SK-N-SH (cell line): ENCODE results near the gene GRIP1. TPM values are rescaled to one million over a fixed set of nuclear protein-coding genes. Genes with fewer than 3 reads are reported as not detected.

ENCODE experiments used
- CTCF ChIA-PET: fragments of 300-600, 350-600 bp; formaldehyde crosslinking; extraction: SDS; loops from one replicate; lab custom pipeline; 2021; lab: Yijun Ruan, JAX
- POLR2A ChIA-PET: fragments of 350-600 bp; sonication (Branson Sonifier 250); formaldehyde crosslinking; extraction: SDS; loops from one replicate; lab custom pipeline; 2020; ENCODE audit warnings: antibody characterized with exemption, inconsistent platforms; lab: Yijun Ruan, JAX
- DNase-seq: peaks from one replicate; pipeline ENCODE4 v3.0.0; 2012
- H2AFZ ChIP-seq: fragments of 200-600 bp; sonication (generic); 2 replicates; pipeline ENCODE4 v1.8.1; 2016; ENCODE audit warnings: antibody characterized with exemption, mild to moderate bottlenecking, low read depth
- H3F3A ChIP-seq: fragments of 200-600 bp; sonication (generic); replicated peaks from 2 replicates; pipeline ENCODE3; 2016; ENCODE audit warnings: antibody characterized with exemption, mild to moderate bottlenecking; ENCODE audit not compliant: insufficient read depth
- H3K27ac ChIP-seq, 2 experiments: fragments of 200-500 bp in 1 of 2; fragments of 200-600 bp in 1 of 2; sonication (Bioruptor generic) in 1 of 2; sonication (generic), shearing (Covaris generic) in 1 of 2; 2 replicates each; pipeline versions ENCODE4 v1.5.1 to v1.6.1; 2014 to 2016; ENCODE audit warnings: low read depth in 2 of 2, inconsistent platforms in 1 of 2, low read length in 1 of 2, mild to moderate bottlenecking in 1 of 2, mixed read lengths in 1 of 2
- H3K27me3 ChIP-seq: fragments of 200-600 bp; sonication (generic), shearing (Covaris generic); 2 replicates; pipeline ENCODE4 v1.6.1; 2016; ENCODE audit warnings: mixed run types; ENCODE audit not compliant: insufficient read depth
- H3K36me3 ChIP-seq, 2 experiments: fragments of 200-500 bp in 1 of 2; fragments of 200-600 bp in 1 of 2; sonication (Bioruptor generic) in 1 of 2; sonication (generic) in 1 of 2; replicated peaks in 1 of 2; 2 replicates each; pipeline versions ENCODE3 to v1.5.1; 2014 to 2016; ENCODE audit warnings: low read length in 1 of 2, mild to moderate bottlenecking in 1 of 2; ENCODE audit not compliant: insufficient read depth in 2 of 2, control insufficient read depth in 1 of 2
- H3K4me1 ChIP-seq, 2 experiments: fragments of 200-500 bp in 1 of 2; fragments of 200-600 bp in 1 of 2; sonication (Bioruptor generic) in 1 of 2; sonication (generic), shearing (Covaris generic) in 1 of 2; 2 replicates each; pipeline versions ENCODE4 v1.5.1 to v1.6.1; 2014 to 2016; ENCODE audit warnings: low read depth in 1 of 2, low read length in 1 of 2, mixed run types in 1 of 2; ENCODE audit not compliant: insufficient read depth in 2 of 2, control insufficient read depth in 1 of 2
- H3K4me2 ChIP-seq: fragments of 200-600 bp; sonication (generic), shearing (Covaris generic); 2 replicates; pipeline ENCODE4 v1.6.1; 2017; ENCODE audit warnings: mixed run types
- H3K4me3 ChIP-seq, 2 experiments: fragments of 200-500 bp in 1 of 2; fragments of 200-600 bp in 1 of 2; sonication (Bioruptor generic) in 1 of 2; sonication (generic), shearing (Covaris generic) in 1 of 2; 2 replicates each; pipeline versions ENCODE4 v1.5.1 to v1.8.1; 2014 to 2016; ENCODE audit warnings: low read depth in 2 of 2, inconsistent platforms in 1 of 2, low read length in 1 of 2, mild to moderate bottlenecking in 1 of 2, mixed read lengths in 1 of 2, moderate library complexity in 1 of 2
- H3K79me2 ChIP-seq: fragments of 200-600 bp; sonication (generic); 2 replicates; pipeline ENCODE4 v1.8.1; 2017; ENCODE audit warnings: mild to moderate bottlenecking; ENCODE audit not compliant: insufficient read depth
- H3K9ac ChIP-seq: fragments of 200-600 bp; sonication (generic); 2 replicates; pipeline ENCODE4 v1.6.1; 2017; ENCODE audit warnings: mixed run types
- H3K9me2 ChIP-seq: fragments of 200-600 bp; sonication (generic); 2 replicates; pipeline ENCODE4 v1.6.1; 2017; ENCODE audit warnings: mixed run types
- H3K9me3 ChIP-seq: fragments of 200-600 bp; sonication (generic); 2 replicates; pipeline ENCODE4 v1.6.1; 2017; ENCODE audit warnings: mixed run types, mild to moderate bottlenecking, moderate library complexity
- H4K20me1 ChIP-seq: fragments of 200-600 bp; sonication (generic); 2 replicates; pipeline ENCODE4 v1.6.1; 2017; ENCODE audit warnings: mild to moderate bottlenecking, mixed run types; ENCODE audit not compliant: insufficient read depth
- ELF1 ChIP-seq: IDR thresholded peaks from 2 replicates; pipeline ENCODE4 v1.4.0; 2012
- EP300 ChIP-seq, 2 experiments: IDR thresholded peaks; 2 replicates each; pipeline versions ENCODE4 v1.4.0 to v1.6.1; 2012; ENCODE audit warnings: borderline replicate concordance in 1 of 2, low read depth in 1 of 2, low read length in 1 of 2
- FOSL2 ChIP-seq: IDR thresholded peaks from 2 replicates; pipeline ENCODE4 v1.4.0; 2012; ENCODE audit warnings: low read depth, mild to moderate bottlenecking, moderate library complexity, borderline replicate concordance
- GABPA ChIP-seq: IDR thresholded peaks from 2 replicates; pipeline ENCODE4 v1.4.0; 2012; ENCODE audit warnings: low read depth, mild to moderate bottlenecking
- JUND ChIP-seq: IDR thresholded peaks from 2 replicates; pipeline ENCODE4 v1.4.0; 2012
- MAX ChIP-seq: IDR thresholded peaks from 2 replicates; pipeline ENCODE4 v1.4.0; 2012; ENCODE audit warnings: low read depth
- MXI1 ChIP-seq: IDR thresholded peaks from 2 replicates; pipeline ENCODE4 v1.6.1; 2012; ENCODE audit warnings: mild to moderate bottlenecking, low read depth, low read length, improper control_type of control experiment
- NFIC ChIP-seq: IDR thresholded peaks from 2 replicates; pipeline ENCODE4 v1.4.0; 2012; ENCODE audit warnings: borderline replicate concordance
- NRF1 ChIP-seq: IDR thresholded peaks from 2 replicates; pipeline ENCODE4 v1.6.1; 2012; ENCODE audit warnings: low read depth, mild to moderate bottlenecking, low read length
- RAD21 ChIP-seq: IDR thresholded peaks from 2 replicates; pipeline ENCODE4 v1.6.1; 2012; ENCODE audit warnings: mild to moderate bottlenecking, low read length
- RCOR1 ChIP-seq: fragments of 150-350 bp; IDR thresholded peaks from 2 replicates; pipeline ENCODE4 v1.6.1; 2017; ENCODE audit warnings: antibody characterized with exemption, low read length
- RFX5 ChIP-seq: IDR thresholded peaks from 2 replicates; pipeline ENCODE4 v1.6.1; 2012; ENCODE audit warnings: mild to moderate bottlenecking, improper control_type of control experiment, low read length
- RXRA ChIP-seq: IDR thresholded peaks from 2 replicates; pipeline ENCODE4 v1.4.0; 2012; ENCODE audit warnings: low read depth, mild to moderate bottlenecking, borderline replicate concordance
- SIN3A ChIP-seq: IDR thresholded peaks from 2 replicates; pipeline ENCODE4 v1.6.1; 2012; ENCODE audit warnings: low read depth, mild to moderate bottlenecking, low read length, moderate library complexity, borderline replicate concordance
- SMC3 ChIP-seq: IDR thresholded peaks from 2 replicates; pipeline ENCODE4 v1.6.1; 2012; ENCODE audit warnings: low read depth, low read length, improper control_type of control experiment
- TCF12 ChIP-seq: IDR thresholded peaks from 2 replicates; pipeline ENCODE4 v1.4.0; 2012
- TEAD4 ChIP-seq: IDR thresholded peaks from 2 replicates; pipeline ENCODE4 v1.4.0; 2012; ENCODE audit warnings: mild to moderate bottlenecking, borderline replicate concordance; ENCODE audit not compliant: insufficient read depth
- WGBS: methylation state at CpG from one replicate; pipeline ENCODE4 v1.1.6; 2017; ENCODE audit warnings: low lambda C conversion rate; 5-methylcytosine and 5-hydroxymethylcytosine counted together
- polyA plus RNA-seq, 3 experiments: library from polyadenylated mRNA; depleted of rRNA; stranded (reverse); fragments of >200 nt; gene quantifications; 2 replicates each; pipeline ENCODE4 v1.2.3, GENCODE V29; 2012
- TF ChIP-seq, protein P1 (sequence below): fragments of 150-350 bp; IDR thresholded peaks from 2 replicates; pipeline ENCODE4 v1.6.1; 2016; ENCODE audit warnings: mild to moderate bottlenecking, low read depth, low read length
- TF ChIP-seq, protein P2 (sequence below): IDR thresholded peaks from 2 replicates; pipeline ENCODE4 v1.4.0; 2012; ENCODE audit warnings: low read depth, borderline replicate concordance
- TF ChIP-seq, protein P3 (sequence below): IDR thresholded peaks from 2 replicates; pipeline ENCODE4 v1.6.1; 2012; ENCODE audit warnings: mild to moderate bottlenecking, low read depth, low read length, moderate library complexity

GRIP1 gene
- polyA plus RNA-seq, 1 of the 3 experiments (the other 2 are of a cell fraction) = 0.07 TPM

GRCh38 chr12:66398931-66399910 lies 279.7 kb downstream of the GRIP1 start:
- Histone ChIP-seq H3K9ac (no peak overlapping the region), H3K27me3 (no peaks in the 10 kb centered on the region), H3K4me1 (peaks cover 0 to 21% of the 10 kb centered on the region in 2 experiments; a peak in 2 of 4 replicates), H3K27ac (peak overlapping the region in 1 of 2 experiments; percentile 79; a peak in 2 of 4 replicates), H3K4me2 (no peak overlapping the region), H3K36me3 (no peaks in the 10 kb centered on the region), H3K9me2 (no peaks in the 10 kb centered on the region), H2AFZ (no peak overlapping the region), H3K9me3 (no peaks in the 10 kb centered on the region), H3F3A (no peaks in the 10 kb centered on the region), H3K79me2 (no peaks in the 10 kb centered on the region), H4K20me1 (no peaks in the 10 kb centered on the region), H3K4me3 (no peak overlapping the region)
- WGBS = 47% methylated on average over 10 of the region's 10 CpGs
- CTCF ChIA-PET = interaction anchor here (0.7 to 5.2 kb wide), 6 partner anchors 8 to 129 kb away, joined by 3 to 22 read pairs (median 5); no protein-coding TSS in a partner anchor
- no peak for DNase-seq
- POLR2A ChIA-PET = interaction anchor here (0.7 kb wide), 1 partner anchor 230 kb away, joined by 3 read pairs; no protein-coding TSS in a partner anchor
- TF ChIP-seq RCOR1 (peak; percentile 64; the same call in 1 of the 2 replicates), RFX5 (no peak), EP300 (IDR thresholded peaks at IDR 0.05; ENCODE audit: borderline replicate concordance in 1 of 2, low read depth in 1 of 2, low read length in 1 of 2) (0 out of 4 replicates have a peak, but pooled peaks of 1 of the 2 experiments have one; percentile 41), FOSL2 (no peak), SIN3A (no peak), JUND (no peak)
- TF ChIP-seq, protein P1, sequence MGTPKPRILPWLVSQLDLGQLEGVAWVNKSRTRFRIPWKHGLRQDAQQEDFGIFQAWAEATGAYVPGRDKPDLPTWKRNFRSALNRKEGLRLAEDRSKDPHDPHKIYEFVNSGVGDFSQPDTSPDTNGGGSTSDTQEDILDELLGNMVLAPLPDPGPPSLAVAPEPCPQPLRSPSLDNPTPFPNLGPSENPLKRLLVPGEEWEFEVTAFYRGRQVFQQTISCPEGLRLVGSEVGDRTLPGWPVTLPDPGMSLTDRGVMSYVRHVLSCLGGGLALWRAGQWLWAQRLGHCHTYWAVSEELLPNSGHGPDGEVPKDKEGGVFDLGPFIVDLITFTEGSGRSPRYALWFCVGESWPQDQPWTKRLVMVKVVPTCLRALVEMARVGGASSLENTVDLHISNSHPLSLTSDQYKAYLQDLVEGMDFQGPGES = no peak

DNA sequence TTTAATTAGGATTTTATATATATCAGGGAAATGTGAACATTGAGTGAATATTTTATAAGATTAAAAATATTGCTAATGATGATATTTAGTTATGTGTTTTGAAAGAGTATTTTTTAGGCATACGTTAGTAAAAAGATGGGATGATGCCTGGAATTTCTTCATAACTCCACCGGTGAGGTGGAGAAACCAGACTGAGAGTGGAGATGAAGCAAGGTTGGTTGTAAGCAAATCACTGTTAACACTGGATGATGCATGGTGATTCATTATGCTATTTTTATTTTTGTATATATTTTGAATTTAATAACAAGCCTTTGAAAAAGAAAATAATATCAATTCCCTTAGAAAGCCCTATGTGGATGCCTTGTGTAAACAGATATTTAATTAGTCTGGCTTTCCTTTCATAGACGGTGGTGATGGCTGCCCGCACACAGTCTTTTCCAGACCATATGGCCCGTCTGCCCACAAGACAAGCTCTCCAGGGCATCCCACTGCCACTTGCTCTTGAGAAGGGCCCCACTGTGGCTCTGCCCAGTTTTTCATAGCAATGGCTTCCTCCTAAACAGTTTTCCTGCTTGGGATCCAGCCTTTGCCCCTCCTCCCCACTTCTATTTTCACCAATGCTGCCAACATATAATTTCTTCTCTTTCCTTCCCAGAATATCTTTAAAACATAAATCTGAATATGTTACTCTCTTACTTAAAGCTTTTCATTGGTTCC lies 281.1 kb downstream of the GRIP1 start:
- no peaks in the 10 kb centered on the region for H3K36me3 ChIP-seq
- 70% methylated on average over 5 of the region's 5 CpGs for WGBS
- POLR2A ChIA-PET = no interaction called here
- TF ChIP-seq MXI1 (no peak), FOSL2 (no peak), SMC3 (no peak), NFIC (no peak), RXRA (no peak), MAX (no peak), TCF12 (no peak), NRF1 (no peak), ELF1 (no peak), GABPA (no peak), RAD21 (no peak), JUND (no peak), TEAD4 (no peak)
- TF ChIP-seq, protein P2, sequence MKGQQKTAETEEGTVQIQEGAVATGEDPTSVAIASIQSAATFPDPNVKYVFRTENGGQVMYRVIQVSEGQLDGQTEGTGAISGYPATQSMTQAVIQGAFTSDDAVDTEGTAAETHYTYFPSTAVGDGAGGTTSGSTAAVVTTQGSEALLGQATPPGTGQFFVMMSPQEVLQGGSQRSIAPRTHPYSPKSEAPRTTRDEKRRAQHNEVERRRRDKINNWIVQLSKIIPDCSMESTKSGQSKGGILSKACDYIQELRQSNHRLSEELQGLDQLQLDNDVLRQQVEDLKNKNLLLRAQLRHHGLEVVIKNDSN = no peak
- TF ChIP-seq, protein P3, sequence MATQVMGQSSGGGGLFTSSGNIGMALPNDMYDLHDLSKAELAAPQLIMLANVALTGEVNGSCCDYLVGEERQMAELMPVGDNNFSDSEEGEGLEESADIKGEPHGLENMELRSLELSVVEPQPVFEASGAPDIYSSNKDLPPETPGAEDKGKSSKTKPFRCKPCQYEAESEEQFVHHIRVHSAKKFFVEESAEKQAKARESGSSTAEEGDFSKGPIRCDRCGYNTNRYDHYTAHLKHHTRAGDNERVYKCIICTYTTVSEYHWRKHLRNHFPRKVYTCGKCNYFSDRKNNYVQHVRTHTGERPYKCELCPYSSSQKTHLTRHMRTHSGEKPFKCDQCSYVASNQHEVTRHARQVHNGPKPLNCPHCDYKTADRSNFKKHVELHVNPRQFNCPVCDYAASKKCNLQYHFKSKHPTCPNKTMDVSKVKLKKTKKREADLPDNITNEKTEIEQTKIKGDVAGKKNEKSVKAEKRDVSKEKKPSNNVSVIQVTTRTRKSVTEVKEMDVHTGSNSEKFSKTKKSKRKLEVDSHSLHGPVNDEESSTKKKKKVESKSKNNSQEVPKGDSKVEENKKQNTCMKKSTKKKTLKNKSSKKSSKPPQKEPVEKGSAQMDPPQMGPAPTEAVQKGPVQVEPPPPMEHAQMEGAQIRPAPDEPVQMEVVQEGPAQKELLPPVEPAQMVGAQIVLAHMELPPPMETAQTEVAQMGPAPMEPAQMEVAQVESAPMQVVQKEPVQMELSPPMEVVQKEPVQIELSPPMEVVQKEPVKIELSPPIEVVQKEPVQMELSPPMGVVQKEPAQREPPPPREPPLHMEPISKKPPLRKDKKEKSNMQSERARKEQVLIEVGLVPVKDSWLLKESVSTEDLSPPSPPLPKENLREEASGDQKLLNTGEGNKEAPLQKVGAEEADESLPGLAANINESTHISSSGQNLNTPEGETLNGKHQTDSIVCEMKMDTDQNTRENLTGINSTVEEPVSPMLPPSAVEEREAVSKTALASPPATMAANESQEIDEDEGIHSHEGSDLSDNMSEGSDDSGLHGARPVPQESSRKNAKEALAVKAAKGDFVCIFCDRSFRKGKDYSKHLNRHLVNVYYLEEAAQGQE = no peak

More for the DNA sequence above, 281.1 kb downstream of the GRIP1 start:
- CTCF ChIA-PET = interaction anchor here (1.1 to 5.2 kb wide), 5 partner anchors 11 to 128 kb away, joined by 3 to 22 read pairs (median 5); no protein-coding TSS in a partner anchor
- H3K27ac ChIP-seq = peak overlapping the region in 1 of 2 experiments; percentile 22; a peak in 1 of 4 replicates
- no peaks in the 10 kb centered on the region for H3F3A ChIP-seq
- no peaks in the 10 kb centered on the region for H4K20me1 ChIP-seq
- DNase-seq = no peak
- no peak overlapping the region for H3K4me3 ChIP-seq
- H3K4me1 ChIP-seq = peaks cover 0 to 15% of the 10 kb centered on the region in 2 experiments; a peak in 1 of 4 replicates
- no peak overlapping the region for H3K4me2 ChIP-seq
- no peaks in the 10 kb centered on the region for H3K79me2 ChIP-seq
- no peaks in the 10 kb centered on the region for H3K27me3 ChIP-seq
- no peaks in the 10 kb centered on the region for H3K9me3 ChIP-seq
- no peak overlapping the region for H3K9ac ChIP-seq
- no peaks in the 10 kb centered on the region for H3K9me2 ChIP-seq
- no peak overlapping the region for H2AFZ ChIP-seq
